GM19025 (cell line): ENCODE measurements around the gene PKMYT1.

ENCODE experiments used
- ATAC-seq: cut with Tn5 transposase; IDR thresholded peaks from one replicate; pipeline ENCODE4 v1.9.1; 2021; ENCODE audit warnings: mild to moderate bottlenecking, low read depth, moderate library complexity; ENCODE audit not compliant: unreplicated experiment

PKMYT1 gene

GRCh38 chr16:2980227-2981176, at the start of gene PKMYT1:
PKMYT1 (minus strand) TSS chr16:2980446; CDS start chr16:2979657, 789 bp downstream.
- ATAC-seq, result peak; percentile 75

- ATAC-seq, result no peak
These were observed 49.4 kb upstream of the PKMYT1 start for GRCh38 chr16:3029491-3030221.

GRCh38 chr16:3028716-3029319, 48.6 kb upstream of the PKMYT1 start:
- no peak for ATAC-seq

- ATAC-seq, result no peak
These were observed 47.9 kb upstream of the PKMYT1 start for GRCh38 chr16:3027983-3028715.

- no peak for ATAC-seq
These were observed 47.2 kb upstream of the PKMYT1 start for GRCh38 chr16:3027489-3027795.

GRCh38 chr16:3026609-3027488, 46.6 kb upstream of the PKMYT1 start:
- no peak for ATAC-seq

GRCh38 chr16:3026003-3026378, 45.7 kb upstream of the PKMYT1 start:
- ATAC-seq, result no peak

- ATAC-seq, result no peak
These were observed 45.1 kb upstream of the PKMYT1 start for GRCh38 chr16:3025032-3026002.

- ATAC-seq, result peak; percentile 69
These were observed 43.6 kb upstream of the PKMYT1 start, which contains the start of the genes HCFC1R1 and THOC6 for GRCh38 chr16:3023669-3024478. HCFC1R1 (minus strand) TSS chr16:3023942; CDS start chr16:3023941, 1 bp downstream. THOC6 (plus strand) TSS chr16:3024035; CDS start chr16:3024327, 292 bp downstream.

- no peak for ATAC-seq
These were observed 43.1 kb upstream of the PKMYT1 start for GRCh38 chr16:3023415-3023668.

- ATAC-seq, result no peak
These were observed 42.6 kb upstream of the PKMYT1 start for GRCh38 chr16:3022684-3023414.

GRCh38 chr16:3022208-3022683, 42.0 kb upstream of the PKMYT1 start:
- ATAC-seq, result no peak

- ATAC-seq, result no peak
These were observed 41.4 kb upstream of the PKMYT1 start for GRCh38 chr16:3021449-3022207.

- no peak for ATAC-seq
These were observed 40.6 kb upstream of the PKMYT1 start for GRCh38 chr16:3020604-3021448.

GRCh38 chr16:3020247-3020603, 40.0 kb upstream of the PKMYT1 start, which contains the start of gene TNFRSF12A:
TNFRSF12A (plus strand) TSS chr16:3020368; CDS start chr16:3020398, 30 bp downstream.
- no peak for ATAC-seq
